ENCODE results near the gene DNM3.

The DNM3 gene

GRCh38 chr1:172277275-172277674, 436.0 kb downstream of the DNM3 start:
- Histone ChIP-seq H3K4me3 (ENCODE audit: low read depth, low read length) (no peak overlapping the region), H3K27ac (ENCODE audit: low read depth, low read length) (no peak overlapping the region), H3K9me3 (ENCODE audit: control insufficient read depth, insufficient read depth, low read depth, low read length) (no peaks in the 10 kb centered on the region), H3K27me3 (ENCODE audit: control insufficient read depth, insufficient read depth, low read length) (no peaks in the 10 kb centered on the region), H3K4me1 (ENCODE audit: control insufficient read depth, insufficient read depth, low read length) (peaks cover 23% of the 10 kb centered on the region), H3K9ac (ENCODE audit: low read length) (no peak overlapping the region), H3K36me3 (ENCODE audit: control insufficient read depth, insufficient read depth, low read length) (no peaks in the 10 kb centered on the region)

- Histone ChIP-seq H3K27ac (ENCODE audit: low read depth, low read length) (no peak overlapping the region), H3K27me3 (ENCODE audit: control insufficient read depth, insufficient read depth, low read length) (no peaks in the 10 kb centered on the region), H3K9ac (ENCODE audit: low read length) (no peak overlapping the region), H3K36me3 (ENCODE audit: control insufficient read depth, insufficient read depth, low read length) (no peaks in the 10 kb centered on the region), H3K9me3 (ENCODE audit: control insufficient read depth, insufficient read depth, low read depth, low read length) (no peaks in the 10 kb centered on the region), H3K4me3 (ENCODE audit: low read depth, low read length) (no peak overlapping the region), H3K4me1 (ENCODE audit: control insufficient read depth, insufficient read depth, low read length) (peaks cover 23% of the 10 kb centered on the region)
Measured at GRCh38 chr1:172277989-172278388, 436.7 kb downstream of the DNM3 start.

DNA sequence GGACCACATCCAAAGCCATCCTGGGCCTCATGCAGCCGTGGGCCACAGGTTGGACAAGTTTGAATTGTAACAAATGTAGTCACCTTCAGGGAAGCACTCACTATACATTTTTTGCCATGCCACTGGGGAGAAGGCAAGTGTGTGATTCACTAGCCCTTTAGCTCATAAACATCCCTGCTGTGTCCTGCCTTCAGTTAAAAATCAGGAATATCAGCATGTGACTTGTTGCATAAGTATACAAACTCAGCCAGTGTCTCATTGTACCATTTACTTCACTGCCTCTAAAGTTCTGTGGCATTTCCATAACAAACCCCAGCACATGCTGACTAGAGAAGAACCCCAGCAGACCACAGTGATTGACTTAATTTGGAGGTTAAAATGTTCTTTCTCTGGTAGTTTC, 437.2 kb downstream of the DNM3 start:
- Histone ChIP-seq H3K27ac (ENCODE audit: low read depth, low read length) (no peak overlapping the region), H3K9me3 (ENCODE audit: control insufficient read depth, insufficient read depth, low read depth, low read length) (no peaks in the 10 kb centered on the region), H3K4me3 (ENCODE audit: low read depth, low read length) (no peak overlapping the region), H3K9ac (ENCODE audit: low read length) (no peak overlapping the region), H3K4me1 (ENCODE audit: control insufficient read depth, insufficient read depth, low read length) (peaks cover 23% of the 10 kb centered on the region), H3K36me3 (ENCODE audit: control insufficient read depth, insufficient read depth, low read length) (no peaks in the 10 kb centered on the region), H3K27me3 (ENCODE audit: control insufficient read depth, insufficient read depth, low read length) (no peaks in the 10 kb centered on the region)

DNA sequence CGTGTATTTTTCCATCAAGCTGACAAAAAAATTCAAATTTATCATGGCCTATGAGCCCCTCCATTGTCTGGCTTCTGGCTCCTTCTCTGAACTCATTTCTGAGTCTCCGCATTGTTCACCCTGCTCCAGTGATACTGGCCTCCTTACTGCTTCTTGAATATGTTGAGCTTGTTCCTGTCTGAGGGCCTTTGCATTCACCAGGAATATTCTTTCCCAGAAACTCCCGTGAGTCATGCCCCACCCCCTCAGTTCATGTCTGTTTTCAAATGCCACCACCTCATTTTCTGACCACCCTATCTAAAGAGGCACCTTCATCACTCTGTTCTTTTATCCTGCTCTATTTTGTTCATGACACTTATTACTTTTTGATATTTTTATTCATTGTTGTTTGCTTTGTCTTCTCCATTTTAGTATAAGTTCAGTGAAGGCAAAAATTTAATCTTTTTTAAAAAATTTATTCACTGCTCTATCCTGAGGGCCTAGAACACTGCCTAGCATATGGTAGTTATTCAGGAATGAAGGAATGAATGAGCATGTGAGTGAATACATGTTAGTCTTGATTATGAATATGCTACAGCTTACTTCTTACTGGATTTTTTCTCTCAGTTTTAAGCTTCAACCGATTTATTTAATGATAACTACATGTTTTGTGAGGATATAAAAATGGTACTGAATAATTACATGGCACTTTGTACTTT, 438.8 kb downstream of the DNM3 start:
- H3K4me3 ChIP-seq (ENCODE audit: low read depth, low read length) = no peak overlapping the region
- no peak overlapping the region for H3K27ac ChIP-seq (ENCODE audit: low read depth, low read length)
- no peak overlapping the region for H3K9ac ChIP-seq (ENCODE audit: low read length)
- H3K36me3 ChIP-seq (ENCODE audit: control insufficient read depth, insufficient read depth, low read length) = no peaks in the 10 kb centered on the region
- H3K9me3 ChIP-seq (ENCODE audit: control insufficient read depth, insufficient read depth, low read depth, low read length) = no peaks in the 10 kb centered on the region
- peaks cover 23% of the 10 kb centered on the region for H3K4me1 ChIP-seq (ENCODE audit: control insufficient read depth, insufficient read depth, low read length)
- no peaks in the 10 kb centered on the region for H3K27me3 ChIP-seq (ENCODE audit: control insufficient read depth, insufficient read depth, low read length)

DNA sequence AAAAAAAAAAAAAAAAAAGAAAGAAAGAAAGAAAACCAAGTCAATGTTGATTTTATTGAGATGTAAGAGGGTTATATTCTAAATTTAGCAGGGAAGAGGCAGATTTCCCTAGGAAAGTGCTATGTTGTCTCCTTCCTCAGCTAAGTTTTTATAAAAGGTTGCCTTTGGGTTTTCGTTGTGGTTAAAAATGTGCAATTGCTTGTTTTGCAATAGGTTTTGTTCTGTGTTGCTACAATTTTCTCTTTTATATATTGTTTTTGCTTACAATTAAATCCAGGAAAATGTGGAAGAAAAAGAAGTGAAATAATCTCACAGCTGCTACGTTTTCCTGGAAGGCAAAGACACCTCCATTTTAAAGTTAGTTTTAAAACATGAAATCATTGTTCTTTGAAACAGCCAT, 442.5 kb downstream of the DNM3 start:
- Histone ChIP-seq H3K4me3 (ENCODE audit: low read depth, low read length) (no peak overlapping the region), H3K9me3 (ENCODE audit: control insufficient read depth, insufficient read depth, low read depth, low read length) (no peaks in the 10 kb centered on the region), H3K36me3 (ENCODE audit: control insufficient read depth, insufficient read depth, low read length) (no peaks in the 10 kb centered on the region), H3K9ac (ENCODE audit: low read length) (no peak overlapping the region), H3K27me3 (ENCODE audit: control insufficient read depth, insufficient read depth, low read length) (no peaks in the 10 kb centered on the region), H3K4me1 (ENCODE audit: control insufficient read depth, insufficient read depth, low read length) (peaks cover 13% of the 10 kb centered on the region), H3K27ac (ENCODE audit: low read depth, low read length) (no peak overlapping the region)

- H3K27me3 ChIP-seq (ENCODE audit: control insufficient read depth, insufficient read depth, low read length) = no peaks in the 10 kb centered on the region
- no peak overlapping the region for H3K4me3 ChIP-seq (ENCODE audit: low read depth, low read length)
- no peaks in the 10 kb centered on the region for H3K36me3 ChIP-seq (ENCODE audit: control insufficient read depth, insufficient read depth, low read length)
- no peaks in the 10 kb centered on the region for H3K9me3 ChIP-seq (ENCODE audit: control insufficient read depth, insufficient read depth, low read depth, low read length)
- no peak overlapping the region for H3K9ac ChIP-seq (ENCODE audit: low read length)
- H3K4me1 ChIP-seq (ENCODE audit: control insufficient read depth, insufficient read depth, low read length) = no peaks in the 10 kb centered on the region
- no peak overlapping the region for H3K27ac ChIP-seq (ENCODE audit: low read depth, low read length)
Measured at GRCh38 chr1:172286629-172287076, 445.4 kb downstream of the DNM3 start.

- no peak overlapping the region for H3K9ac ChIP-seq (ENCODE audit: low read length)
- H3K36me3 ChIP-seq (ENCODE audit: control insufficient read depth, insufficient read depth, low read length) = no peaks in the 10 kb centered on the region
- no peak overlapping the region for H3K4me3 ChIP-seq (ENCODE audit: low read depth, low read length)
- H3K27ac ChIP-seq (ENCODE audit: low read depth, low read length) = no peak overlapping the region
- H3K4me1 ChIP-seq (ENCODE audit: control insufficient read depth, insufficient read depth, low read length) = no peaks in the 10 kb centered on the region
- H3K27me3 ChIP-seq (ENCODE audit: control insufficient read depth, insufficient read depth, low read length) = no peaks in the 10 kb centered on the region
- no peaks in the 10 kb centered on the region for H3K9me3 ChIP-seq (ENCODE audit: control insufficient read depth, insufficient read depth, low read depth, low read length)
Measured at GRCh38 chr1:172287208-172287607, 445.9 kb downstream of the DNM3 start.

DNA sequence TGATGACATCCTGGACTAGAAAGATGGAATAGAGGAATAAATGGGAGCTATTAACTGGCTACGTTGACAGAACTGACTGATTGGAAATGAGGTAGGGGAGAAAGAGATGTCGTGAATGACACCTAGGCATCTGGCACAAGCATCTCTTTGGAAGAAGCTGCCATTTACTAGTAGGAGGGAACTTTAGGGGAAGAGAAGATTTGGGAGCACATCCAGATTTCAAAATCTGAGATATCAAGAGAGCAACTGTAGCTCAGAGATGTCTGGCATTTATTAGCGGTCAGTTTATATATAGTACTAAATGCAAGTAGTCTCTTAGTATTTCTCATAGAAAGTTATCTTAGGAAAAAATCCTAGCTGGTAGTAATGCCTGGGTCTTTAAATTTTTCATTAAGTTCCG, 447.3 kb downstream of the DNM3 start:
- Histone ChIP-seq H3K27ac (ENCODE audit: low read depth, low read length) (no peak overlapping the region), H3K27me3 (ENCODE audit: control insufficient read depth, insufficient read depth, low read length) (no peaks in the 10 kb centered on the region), H3K9ac (ENCODE audit: low read length) (no peak overlapping the region), H3K4me1 (ENCODE audit: control insufficient read depth, insufficient read depth, low read length) (no peaks in the 10 kb centered on the region), H3K4me3 (ENCODE audit: low read depth, low read length) (no peak overlapping the region), H3K9me3 (ENCODE audit: control insufficient read depth, insufficient read depth, low read depth, low read length) (no peaks in the 10 kb centered on the region), H3K36me3 (ENCODE audit: control insufficient read depth, insufficient read depth, low read length) (no peaks in the 10 kb centered on the region)

GRCh38 chr1:172289448-172289847, 448.1 kb downstream of the DNM3 start:
- Histone ChIP-seq H3K4me3 (ENCODE audit: low read depth, low read length) (no peak overlapping the region), H3K27me3 (ENCODE audit: control insufficient read depth, insufficient read depth, low read length) (no peaks in the 10 kb centered on the region), H3K4me1 (ENCODE audit: control insufficient read depth, insufficient read depth, low read length) (no peaks in the 10 kb centered on the region), H3K27ac (ENCODE audit: low read depth, low read length) (no peak overlapping the region), H3K9me3 (ENCODE audit: control insufficient read depth, insufficient read depth, low read depth, low read length) (no peaks in the 10 kb centered on the region), H3K36me3 (ENCODE audit: control insufficient read depth, insufficient read depth, low read length) (no peaks in the 10 kb centered on the region), H3K9ac (ENCODE audit: low read length) (no peak overlapping the region)

- Histone ChIP-seq H3K9me3 (ENCODE audit: control insufficient read depth, insufficient read depth, low read depth, low read length) (no peaks in the 10 kb centered on the region), H3K9ac (ENCODE audit: low read length) (no peak overlapping the region), H3K27ac (ENCODE audit: low read depth, low read length) (no peak overlapping the region), H3K4me1 (ENCODE audit: control insufficient read depth, insufficient read depth, low read length) (no peaks in the 10 kb centered on the region), H3K4me3 (ENCODE audit: low read depth, low read length) (no peak overlapping the region), H3K27me3 (ENCODE audit: control insufficient read depth, insufficient read depth, low read length) (no peaks in the 10 kb centered on the region), H3K36me3 (ENCODE audit: control insufficient read depth, insufficient read depth, low read length) (no peaks in the 10 kb centered on the region)
Measured at GRCh38 chr1:172292840-172293239, 451.5 kb downstream of the DNM3 start.

GRCh38 chr1:172293429-172293828, 452.1 kb downstream of the DNM3 start:
- Histone ChIP-seq H3K36me3 (ENCODE audit: control insufficient read depth, insufficient read depth, low read length) (no peaks in the 10 kb centered on the region), H3K4me1 (ENCODE audit: control insufficient read depth, insufficient read depth, low read length) (no peaks in the 10 kb centered on the region), H3K4me3 (ENCODE audit: low read depth, low read length) (no peak overlapping the region), H3K9me3 (ENCODE audit: control insufficient read depth, insufficient read depth, low read depth, low read length) (no peaks in the 10 kb centered on the region), H3K9ac (ENCODE audit: low read length) (no peak overlapping the region), H3K27ac (ENCODE audit: low read depth, low read length) (no peak overlapping the region), H3K27me3 (ENCODE audit: control insufficient read depth, insufficient read depth, low read length) (no peaks in the 10 kb centered on the region)

Data from HUES6 (cell line).